DOHH2 (cell line): Measurements from ENCODE around the gene MYO7B.

Experiments used
- CTCF ChIP-seq: fragments of 200-600 bp; sonication (generic); IDR thresholded peaks from one replicate; pipeline ENCODE4 v1.5.1; 2014; ENCODE audit warnings: antibody characterized with exemption, mild to moderate bottlenecking, low read depth, low read length; ENCODE audit not compliant: poor library complexity, severe bottlenecking
- EZH2phosphoT487 ChIP-seq: fragments of 200-600 bp; sonication (generic); IDR thresholded peaks from 2 replicates; pipeline ENCODE4 v1.6.1; 2017; ENCODE audit warnings: borderline replicate concordance, mild to moderate bottlenecking, antibody characterized with exemption, low read length, moderate library complexity, mixed read lengths

GRCh38 chr2:127577208-127577475, 41.7 kb downstream of the MYO7B start:
- TF ChIP-seq CTCF, result no peak
- TF ChIP-seq EZH2phosphoT487, result no peak
